H9 (cell line): ENCODE measurements around the gene GGPS1. TPM values are rescaled to one million over a fixed set of nuclear protein-coding genes. Genes with fewer than 3 reads are reported as not detected.

Source experiments
- DNase-seq: peaks from one replicate; pipeline ENCODE4 v3.0.0-alpha.2; 2017
- H2AFZ ChIP-seq: one replicate; pipeline ENCODE4 v1.6.1; 2013; ENCODE audit warnings: mild to moderate bottlenecking, low read length, control low read depth, moderate library complexity
- H2AK5ac ChIP-seq: 2 replicates; pipeline ENCODE4 v1.6.1; 2013; ENCODE audit warnings: low read length, control low read depth, mixed read lengths; ENCODE audit not compliant: insufficient read length
- H2BK120ac ChIP-seq: one replicate; pipeline ENCODE4 v1.6.1; 2013; ENCODE audit warnings: low read depth, mild to moderate bottlenecking, low read length, control low read depth, inconsistent platforms; ENCODE audit not compliant: poor library complexity, severe bottlenecking
- H2BK12ac ChIP-seq: 2 replicates; pipeline ENCODE4 v1.6.1; 2013; ENCODE audit warnings: low read length, control low read depth, mixed read lengths, low read depth; ENCODE audit not compliant: insufficient read length
- H2BK15ac ChIP-seq: 2 replicates; pipeline ENCODE4 v1.6.1; 2013; ENCODE audit warnings: low read depth, low read length, control low read depth
- H2BK20ac ChIP-seq: one replicate; pipeline ENCODE4 v1.6.1; 2013; ENCODE audit warnings: low read depth, mild to moderate bottlenecking, low read length, control low read depth, inconsistent platforms; ENCODE audit not compliant: poor library complexity, severe bottlenecking
- H2BK5ac ChIP-seq: 2 replicates; pipeline ENCODE4 v1.6.1; 2013; ENCODE audit warnings: low read length, control low read depth, mixed read lengths; ENCODE audit not compliant: insufficient read length
- H3K14ac ChIP-seq: 2 replicates; pipeline ENCODE4 v1.6.1; 2013; ENCODE audit warnings: low read length, control low read depth; ENCODE audit not compliant: insufficient read depth
- H3K18ac ChIP-seq: 2 replicates; pipeline ENCODE4 v1.6.1; 2013; ENCODE audit warnings: low read depth, mild to moderate bottlenecking, mixed read lengths, low read length, control low read depth; ENCODE audit not compliant: insufficient read length
- H3K23ac ChIP-seq: 2 replicates; pipeline ENCODE4 v1.6.1; 2013; ENCODE audit warnings: low read length, control low read depth, mixed read lengths, low read depth; ENCODE audit not compliant: insufficient read length
- H3K23me2 ChIP-seq: 2 replicates; pipeline ENCODE4 v1.6.1; 2013; ENCODE audit warnings: low read depth, mild to moderate bottlenecking, mixed read lengths, low read length, control low read depth; ENCODE audit not compliant: insufficient read length, poor library complexity, severe bottlenecking
- H3K27ac ChIP-seq: 2 replicates; pipeline ENCODE4 v1.5.1; 2013; ENCODE audit warnings: low read length, control low read depth, mixed read lengths, low read depth; ENCODE audit not compliant: insufficient read length
- H3K27me3 ChIP-seq: 2 replicates; pipeline ENCODE4 v1.6.1; 2013; ENCODE audit warnings: low read length, control low read depth, inconsistent platforms; ENCODE audit not compliant: insufficient read depth
- H3K4ac ChIP-seq: 2 replicates; pipeline ENCODE4 v1.6.1; 2013; ENCODE audit warnings: low read depth, mild to moderate bottlenecking, control low read depth, inconsistent platforms, low read length, moderate library complexity
- H3K4me1 ChIP-seq: 2 replicates; pipeline ENCODE4 v1.6.1; 2013; ENCODE audit warnings: low read length, control low read depth, inconsistent platforms; ENCODE audit not compliant: insufficient read depth
- H3K4me2 ChIP-seq: 2 replicates; pipeline ENCODE4 v1.6.1; 2013; ENCODE audit warnings: low read length, control low read depth, mixed read lengths; ENCODE audit not compliant: insufficient read length, insufficient read depth
- H3K56ac ChIP-seq: 2 replicates; pipeline ENCODE4 v1.6.1; 2013; ENCODE audit warnings: low read depth, mild to moderate bottlenecking, mixed read lengths, low read length, control low read depth; ENCODE audit not compliant: insufficient read length
- H3K79me1 ChIP-seq: 2 replicates; pipeline ENCODE4 v1.6.1; 2013; ENCODE audit warnings: low read depth, mild to moderate bottlenecking, moderate library complexity, low read length, control low read depth, inconsistent platforms; ENCODE audit not compliant: insufficient read depth, poor library complexity, severe bottlenecking
- H3K79me2 ChIP-seq: 2 replicates; pipeline ENCODE4 v1.6.1; 2013; ENCODE audit warnings: low read length, control low read depth, inconsistent platforms; ENCODE audit not compliant: insufficient read depth
- H3K9ac ChIP-seq: 2 replicates; pipeline ENCODE4 v1.6.1; 2013; ENCODE audit warnings: low read length, control low read depth, mixed read lengths; ENCODE audit not compliant: insufficient read length; ENCODE audit errors: extremely low read depth
- H3K9me3 ChIP-seq: one replicate; pipeline ENCODE4 v1.6.1; 2013; ENCODE audit warnings: low read depth, low read length, inconsistent platforms; ENCODE audit not compliant: control insufficient read depth
- H3T11ph ChIP-seq: one replicate; pipeline ENCODE4 v1.6.1; 2013; ENCODE audit warnings: mild to moderate bottlenecking, low read length, control low read depth, inconsistent platforms
- H4K20me1 ChIP-seq: one replicate; pipeline ENCODE4 v1.6.1; 2013; ENCODE audit not compliant: control insufficient read depth, insufficient read length, insufficient read depth
- H4K5ac ChIP-seq: 2 replicates; pipeline ENCODE4 v1.6.1; 2013; ENCODE audit warnings: low read depth, mild to moderate bottlenecking, mixed read lengths, low read length, control low read depth; ENCODE audit not compliant: insufficient read length
- H4K8ac ChIP-seq: replicated peaks from 2 replicates; pipeline ENCODE4 v1.6.1; 2013; ENCODE audit warnings: low read length, control low read depth, mixed read lengths, low read depth; ENCODE audit not compliant: insufficient read length
- H4K91ac ChIP-seq: 2 replicates; pipeline ENCODE4 v1.6.1; 2013; ENCODE audit warnings: low read depth, mild to moderate bottlenecking, moderate library complexity, mixed read lengths, low read length, control low read depth; ENCODE audit not compliant: insufficient read length
- H3K27ac Mint-ChIP-seq, 3 experiments: 2 replicates in 2 of 3; 3 replicates in 1 of 3; pipeline ENCODE4 v1.8.0; 2020 to 2021; ENCODE audit warnings: mixed read lengths in 3 of 3, mild to moderate bottlenecking in 1 of 3, moderate library complexity in 1 of 3
- H3K27me3 Mint-ChIP-seq: 2 replicates; pipeline ENCODE4 v1.8.0; 2021; ENCODE audit warnings: low read depth, mild to moderate bottlenecking, moderate library complexity, mixed read lengths
- H3K36me3 Mint-ChIP-seq, 3 experiments: 2 replicates in 2 of 3; 3 replicates in 1 of 3; pipeline ENCODE4 v1.8.0; 2020 to 2021; ENCODE audit warnings: low read depth in 3 of 3, mixed read lengths in 3 of 3; ENCODE audit not compliant: insufficient read depth in 1 of 3
- H3K4me1 Mint-ChIP-seq, 2 experiments: 2 replicates each; pipeline ENCODE4 v1.8.0; 2020; ENCODE audit warnings: mixed read lengths in 2 of 2
- H3K4me3 Mint-ChIP-seq, 2 experiments: 2 replicates in 1 of 2; 3 replicates in 1 of 2; pipeline ENCODE4 v1.8.0; 2020 to 2021; ENCODE audit warnings: mild to moderate bottlenecking in 2 of 2, mixed read lengths in 2 of 2, moderate library complexity in 1 of 2
- H3K9me3 Mint-ChIP-seq, 2 experiments: 2 replicates in 1 of 2; 3 replicates in 1 of 2; pipeline ENCODE4 v1.8.0; 2020; ENCODE audit warnings: mild to moderate bottlenecking in 2 of 2, mixed read lengths in 2 of 2, moderate library complexity in 1 of 2
- CTCF ChIP-seq: fragments of 200-600 bp; sonication (generic); conservative IDR thresholded peaks from 3 replicates; pipeline ENCODE4 v1.8.0; 2021; ENCODE audit warnings: antibody characterized with exemption, mild to moderate bottlenecking
- WGBS: extraction: QIAGEN DNeasy Blood & Tissue Kit; methylation state at CpG from one replicate; pipeline ENCODE4 v1.1.7; 2013; ENCODE audit warnings: missing lambda C conversion rate, low lambda C conversion rate, mixed read lengths; ENCODE audit not compliant: insufficient read length; ENCODE audit errors: extremely low coverage; 5-methylcytosine and 5-hydroxymethylcytosine counted together
- total RNA-seq: library from RNA; stranded (reverse); gene quantifications from 2 replicates; pipeline ENCODE4 v1.2.1, GENCODE V29; 2021

Gene GGPS1
- total RNA-seq, 1 experiment from 2014 or later = 44.7 TPM

- no peak overlapping the region for H4K5ac ChIP-seq
- no peak overlapping the region for H2BK120ac ChIP-seq
- H2AFZ ChIP-seq = no peak overlapping the region
- Mint-ChIP-seq H3K27me3 (no peaks in the 10 kb centered on the region), H3K4me3 (no peak overlapping the region), H3K9me3 (no peaks in the 10 kb centered on the region), H3K36me3 (peaks cover 0 to 5% (median 0%) of the 10 kb centered on the region in 3 experiments; a peak in 1 of 7 replicates), H3K27ac (no peak overlapping the region), H3K4me1 (no peaks in the 10 kb centered on the region; a peak in 1 of 4 replicates)
- H3K79me2 ChIP-seq = no peaks in the 10 kb centered on the region
- H3K14ac ChIP-seq = no peak overlapping the region
- no CpG with 5 or more reads among the region's 3 CpGs for WGBS
- H3K27me3 ChIP-seq = no peaks in the 10 kb centered on the region
- no peak for TF ChIP-seq CTCF
- H3K27ac ChIP-seq = no peak overlapping the region
- H3K79me1 ChIP-seq = no peaks in the 10 kb centered on the region
- H3K4me1 ChIP-seq = no peaks in the 10 kb centered on the region
- no peak overlapping the region for H3K23ac ChIP-seq
- H3T11ph ChIP-seq = no peak overlapping the region
- no peak overlapping the region for H2BK5ac ChIP-seq
- no peaks in the 10 kb centered on the region for H3K9me3 ChIP-seq
- no peak overlapping the region for H3K18ac ChIP-seq
- DNase-seq = no peak
- no peak overlapping the region for H3K4me2 ChIP-seq
- H4K20me1 ChIP-seq = no peaks in the 10 kb centered on the region
- no peak overlapping the region for H3K4ac ChIP-seq
- no peak overlapping the region for H2BK20ac ChIP-seq
- H2BK15ac ChIP-seq = no peak overlapping the region
- no peak overlapping the region for H2BK12ac ChIP-seq
- H3K56ac ChIP-seq = no peak overlapping the region
- H4K91ac ChIP-seq = no peak overlapping the region
- H3K9ac ChIP-seq = no peak overlapping the region
- no peak overlapping the region for H2AK5ac ChIP-seq
- H3K23me2 ChIP-seq = no peaks in the 10 kb centered on the region
- H4K8ac ChIP-seq = no peak overlapping the region
Measured at GRCh38 chr1:235351441-235351840, 23.1 kb downstream of the GGPS1 start.
